Measurements from ENCODE around the gene PTTG1IP. TPM values are rescaled to one million over a fixed set of nuclear protein-coding genes. Genes with fewer than 3 reads are reported as not detected.

PTTG1IP gene
- total and polyA plus RNA-seq, 2 of the 13 experiments (the other 11 are each of a cell fraction or from before 2014, with no cell fraction given) = 161 to 700 TPM

- no peak for TF ChIP-seq ZNF646 (CRISPR knock-in tag; IDR thresholded peaks at IDR 0.05)
- no peak for TF ChIP-seq ZNF274 (CRISPR knock-in tag; IDR thresholded peaks at IDR 0.05)
- no peak for TF ChIP-seq PAWR (CRISPR knock-in tag; IDR thresholded peaks at IDR 0.05; ENCODE audit: borderline replicate concordance)
- no peak for TF ChIP-seq KIAA2018 (CRISPR knock-in tag; IDR thresholded peaks at IDR 0.05; ENCODE audit: borderline replicate concordance)
- no peak for TF ChIP-seq ZBTB1 (CRISPR knock-in tag; IDR thresholded peaks at IDR 0.05; ENCODE audit: borderline replicate concordance)
Measured at GRCh38 chr21:44857127-44857892, 16.2 kb downstream of the PTTG1IP start (continued).

Measured in HepG2 (cell line).